Stomach (tissue), 9 donors: ENCODE data around the gene FBXL22. TPM values are rescaled to one million over a fixed set of nuclear protein-coding genes. Genes with fewer than 3 reads are reported as not detected.

Source experiments
- DNase-seq, 2 donors: peaks; one replicate each; pipeline versions ENCODE4 v3.0.0 to v3.0.0-alpha.2; 2013 to 2019
- H3K27ac ChIP-seq, 5 donors: fragments of 200-600 bp in 4 of 5; sonication (generic) in 4 of 5; one replicate each; pipeline ENCODE4 v1.5.1; 2013 to 2019; ENCODE audit warnings: mild to moderate bottlenecking in 1 of 5, moderate library complexity in 1 of 5
- H3K27me3 ChIP-seq, 3 donors: fragments of 200-600 bp; sonication (generic); one replicate each; pipeline ENCODE4 v1.5.1; 2017 to 2019; ENCODE audit warnings: mixed run types in 1 of 3
- H3K36me3 ChIP-seq, 4 donors: fragments of 200-600 bp; sonication (generic); 1 replicate in 3 of 4; 2 replicates in 1 of 4; pipeline ENCODE4 v1.5.1; 2016 to 2019
- H3K4me1 ChIP-seq, 4 donors: fragments of 200-600 bp; sonication (generic); one replicate each; pipeline ENCODE4 v1.5.1; 2016 to 2019
- H3K4me3 ChIP-seq, 4 donors: fragments of 200-600 bp; sonication (generic) in 3 of 4; one replicate each; pipeline ENCODE4 v1.5.1; 2016 to 2019; ENCODE audit warnings: mild to moderate bottlenecking in 1 of 4
- H3K9me3 ChIP-seq, 4 donors: fragments of 200-600 bp; sonication (generic); one replicate each; pipeline ENCODE4 v1.5.1; 2016 to 2019
- EP300 ChIP-seq: sonication (generic); formaldehyde crosslinking; IDR thresholded peaks from one replicate; pipeline ENCODE4 v1.6.1; 2017; ENCODE audit warnings: antibody characterized with exemption
- POLR2A ChIP-seq, 4 donors: fragments of 450-650 bp; IDR thresholded peaks; one replicate each; pipeline ENCODE4 v1.6.1; 2016; ENCODE audit warnings: antibody characterized with exemption in 4 of 4, control low read depth in 2 of 4, mild to moderate bottlenecking in 1 of 4, moderate library complexity in 1 of 4
- POLR2AphosphoS5 ChIP-seq, 3 donors: sonication (generic); formaldehyde crosslinking; IDR thresholded peaks; one replicate each; pipeline ENCODE4 v1.6.1; 2016; ENCODE audit warnings: antibody characterized with exemption in 3 of 3
- WGBS, 5 donors: extraction: QIAGEN DNeasy Blood & Tissue Kit in 3 of 5; methylation state at CpG; one replicate each; pipeline versions ENCODE4 v1.1.5 to v1.1.7; 2013 to 2018; 5-methylcytosine and 5-hydroxymethylcytosine counted together
- intact Hi-C: fragments of 100-400 bp; cut with DNase I; formaldehyde crosslinking; loops from one replicate; pipeline ENCODE4 v1.15.1; 2023; ENCODE audit warnings: low total_unique reads
- polyA plus RNA-seq, 3 donors: library from polyadenylated mRNA; stranded (reverse); fragments of 200-250 nt; gene quantifications; one replicate each; pipeline ENCODE4 v1.2.3, GENCODE V29; 2013
- total RNA-seq, 5 donors: library from RNA; depleted of rRNA; stranded (reverse); fragments of >200 nt; gene quantifications; one replicate each; pipeline versions ENCODE4 v1.1.0 to v1.2.3, GENCODE V29; 2014 to 2016
- TF ChIP-seq, protein P1 (sequence below), 7 experiments: fragments of 450-650 bp in 4 of 7; fragments of 200-600 bp in 3 of 7; sonication (generic) in 3 of 7; IDR thresholded peaks; one replicate each; pipeline ENCODE4 v1.5.1; 2016 to 2019; ENCODE audit warnings: antibody characterized with exemption in 7 of 7, control low read depth in 2 of 7, mild to moderate bottlenecking in 1 of 7
- donor health status: healthy with polysubstance abuse.
- donor health status: Bipolar disorder and iron deficiency.
- donor health status: healthy.

The FBXL22 gene
- total and polyA plus RNA-seq, 8 donors, result 1.5 to 34.4 (median 7.7) TPM; not detected in 1

DNA sequence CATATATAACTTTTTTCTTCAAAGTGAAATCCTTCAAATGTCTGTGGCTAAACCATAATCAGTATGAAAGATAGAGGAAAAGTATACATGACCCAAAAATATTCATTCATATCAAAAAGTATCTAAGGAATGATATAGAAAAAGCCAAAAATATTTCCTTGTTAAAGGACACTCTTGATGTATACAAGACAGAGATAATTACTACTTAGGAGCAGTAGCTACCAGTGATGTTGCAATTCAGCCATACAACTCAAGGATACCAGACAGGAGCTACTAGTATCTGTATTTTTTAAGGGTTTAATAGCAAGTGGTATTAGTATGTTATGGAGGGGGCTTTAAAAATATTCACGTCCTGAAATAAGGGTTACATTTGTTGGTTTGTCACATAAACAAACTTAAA lies 37.0 kb downstream of the FBXL22 start:
- Histone ChIP-seq H3K27ac (no peak overlapping the region), H3K9me3 (no peaks in the 10 kb centered on the region), H3K4me1 (no peaks in the 10 kb centered on the region), H3K4me3 (no peak overlapping the region), H3K27me3 (no peaks in the 10 kb centered on the region), H3K36me3 (peaks cover 66 to 100% (median 100%) of the 10 kb centered on the region in 4 donors)
- DNase-seq, result no peak
- no peak for TF ChIP-seq POLR2A (IDR thresholded peaks at IDR 0.05)
- no peak for TF ChIP-seq POLR2AphosphoS5 (IDR thresholded peaks at IDR 0.05)
- TF ChIP-seq, protein P1, sequence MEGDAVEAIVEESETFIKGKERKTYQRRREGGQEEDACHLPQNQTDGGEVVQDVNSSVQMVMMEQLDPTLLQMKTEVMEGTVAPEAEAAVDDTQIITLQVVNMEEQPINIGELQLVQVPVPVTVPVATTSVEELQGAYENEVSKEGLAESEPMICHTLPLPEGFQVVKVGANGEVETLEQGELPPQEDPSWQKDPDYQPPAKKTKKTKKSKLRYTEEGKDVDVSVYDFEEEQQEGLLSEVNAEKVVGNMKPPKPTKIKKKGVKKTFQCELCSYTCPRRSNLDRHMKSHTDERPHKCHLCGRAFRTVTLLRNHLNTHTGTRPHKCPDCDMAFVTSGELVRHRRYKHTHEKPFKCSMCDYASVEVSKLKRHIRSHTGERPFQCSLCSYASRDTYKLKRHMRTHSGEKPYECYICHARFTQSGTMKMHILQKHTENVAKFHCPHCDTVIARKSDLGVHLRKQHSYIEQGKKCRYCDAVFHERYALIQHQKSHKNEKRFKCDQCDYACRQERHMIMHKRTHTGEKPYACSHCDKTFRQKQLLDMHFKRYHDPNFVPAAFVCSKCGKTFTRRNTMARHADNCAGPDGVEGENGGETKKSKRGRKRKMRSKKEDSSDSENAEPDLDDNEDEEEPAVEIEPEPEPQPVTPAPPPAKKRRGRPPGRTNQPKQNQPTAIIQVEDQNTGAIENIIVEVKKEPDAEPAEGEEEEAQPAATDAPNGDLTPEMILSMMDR (IDR thresholded peaks at IDR 0.05), result no peak
- TF ChIP-seq EP300, result no peak
- 79 to 93% (median 90%) methylated on average over 1 of the region's 1 CpG for WGBS, 5 donors
- intact Hi-C loops, result no loop called here

DNA sequence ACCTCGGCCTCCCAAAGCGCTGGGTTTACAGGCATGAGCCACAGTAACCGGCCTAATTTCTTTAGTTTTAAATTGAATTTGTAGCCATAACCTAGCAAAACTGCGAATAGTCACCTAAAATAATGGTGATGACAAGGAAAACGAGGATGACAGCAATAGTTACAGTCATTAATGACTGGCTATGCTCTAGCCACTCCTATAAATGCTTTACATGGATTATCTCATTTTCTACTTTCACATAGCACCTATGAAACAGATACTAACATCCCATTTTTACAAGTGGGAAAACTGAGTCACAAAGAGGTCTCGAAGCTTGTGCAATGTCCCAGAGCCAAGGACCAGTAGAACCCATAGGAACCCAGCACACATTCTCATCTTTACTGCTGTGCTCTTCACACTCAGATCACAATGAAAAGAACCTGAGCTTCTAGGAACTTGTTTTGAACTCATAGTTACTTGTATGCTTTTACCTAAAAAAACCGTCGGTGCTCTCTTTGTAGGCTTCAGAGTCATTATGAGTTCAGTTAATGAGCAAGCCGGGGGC lies 39.4 kb downstream of the FBXL22 start:
- Histone ChIP-seq H3K9me3 (no peaks in the 10 kb centered on the region), H3K27ac (no peak overlapping the region), H3K4me3 (no peak overlapping the region), H3K27me3 (no peaks in the 10 kb centered on the region), H3K4me1 (no peaks in the 10 kb centered on the region), H3K36me3 (peaks cover 72 to 100% (median 100%) of the 10 kb centered on the region in 4 donors)
- no peak for TF ChIP-seq POLR2A (IDR thresholded peaks at IDR 0.05)
- TF ChIP-seq, protein P1 (IDR thresholded peaks at IDR 0.05), result no peak
- TF ChIP-seq EP300, result no peak
- TF ChIP-seq POLR2AphosphoS5 (IDR thresholded peaks at IDR 0.05), result no peak
- DNase-seq, result no peak
- 95 to 97% (median 97%) methylated on average over 9 of the region's 9 CpGs for WGBS, 5 donors
- intact Hi-C loops, result no loop called here

DNA sequence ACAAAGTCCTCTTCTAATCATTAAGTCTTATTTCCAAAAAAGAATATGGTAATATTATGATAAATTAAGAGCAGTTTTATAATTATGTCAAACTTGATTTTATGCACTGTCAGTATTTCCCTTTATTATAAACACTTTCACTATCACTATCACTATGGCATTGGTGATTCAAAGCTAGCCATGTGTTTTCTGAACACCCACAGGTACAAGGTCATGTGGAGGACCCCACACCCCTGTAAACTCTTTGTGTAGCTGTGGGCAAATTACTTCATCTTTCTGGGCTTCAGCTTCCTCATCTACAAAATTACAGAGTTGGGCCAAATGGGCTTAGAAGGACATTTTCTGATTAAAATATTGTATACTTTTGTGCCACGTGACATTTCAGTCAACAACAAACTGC lies 41.7 kb downstream of the FBXL22 start:
- Histone ChIP-seq H3K9me3 (no peaks in the 10 kb centered on the region), H3K4me1 (no peaks in the 10 kb centered on the region), H3K4me3 (no peak overlapping the region), H3K27ac (no peak overlapping the region), H3K27me3 (no peaks in the 10 kb centered on the region), H3K36me3 (peaks cover 58 to 100% (median 99%) of the 10 kb centered on the region in 4 donors)
- DNase-seq, result no peak
- TF ChIP-seq POLR2AphosphoS5 (IDR thresholded peaks at IDR 0.05) (no peak), POLR2A (IDR thresholded peaks at IDR 0.05) (no peak), EP300 (no peak)
- TF ChIP-seq, protein P1 (IDR thresholded peaks at IDR 0.05), result no peak
- WGBS, 5 donors, result 91 to 100% (median 91%) methylated on average over 1 of the region's 1 CpG
- intact Hi-C loops, result no loop called here

DNA sequence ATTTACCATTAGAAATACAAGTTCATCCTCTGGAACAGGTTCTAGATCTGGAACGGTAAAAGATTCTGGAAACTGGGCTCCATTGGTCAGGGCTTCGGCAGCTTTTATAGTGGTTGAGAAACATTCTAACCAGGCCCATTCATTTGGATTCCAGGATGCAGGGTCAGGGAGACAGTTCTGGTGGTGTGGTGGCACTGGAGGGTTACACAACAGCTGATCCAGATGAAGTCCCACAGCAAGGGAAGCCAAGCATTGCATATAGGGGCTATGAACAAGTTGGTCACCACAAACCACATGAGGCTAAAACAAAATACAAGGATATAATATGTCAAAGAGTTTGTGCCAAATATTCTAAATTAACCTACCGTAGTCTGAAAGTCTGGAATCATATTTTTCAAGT lies 43.0 kb downstream of the FBXL22 start:
- no peak overlapping the region for H3K4me3 ChIP-seq
- H3K36me3 ChIP-seq, result peaks cover 61 to 100% (median 99%) of the 10 kb centered on the region in 4 donors
- TF ChIP-seq, protein P1 (IDR thresholded peaks at IDR 0.05), result no peak
- TF ChIP-seq POLR2AphosphoS5 (IDR thresholded peaks at IDR 0.05) (no peak), POLR2A (IDR thresholded peaks at IDR 0.05) (no peak), EP300 (no peak)
- H3K9me3 ChIP-seq, result no peaks in the 10 kb centered on the region
- no peaks in the 10 kb centered on the region for H3K4me1 ChIP-seq
- no peaks in the 10 kb centered on the region for H3K27me3 ChIP-seq
- intact Hi-C loops, result no loop called here
- WGBS, 5 donors, result 96 to 98% (median 96%) methylated on average over 3 of the region's 3 CpGs
- no peak for DNase-seq
- H3K27ac ChIP-seq, result no peak overlapping the region

Other genes starting within 250 kb of the FBXL22 start
- 10 to 100 TPM in 3 of 5 donors, 1 to 10 TPM in 2; 1.8 to 58.8 (median 12.5) TPM for gene CA12, start 215.5 kb upstream of the FBXL22 start, total RNA-seq
- 10 to 100 TPM in 1 of 3 donors, 1 to 10 TPM in 1, under 1 TPM in 1; 0.46 to 22.8 (median 2.9) TPM for gene CA12, start 215.5 kb upstream of the FBXL22 start, polyA plus RNA-seq
- gene USP3, start 92.8 kb upstream of the FBXL22 start, total RNA-seq, result 100 to 1,000 TPM in 2 of 5 donors, 10 to 100 TPM in 3; 10.5 to 174 (median 68.7) TPM
- gene USP3, start 92.8 kb upstream of the FBXL22 start, polyA plus RNA-seq, result 10 to 100 TPM; 20.8 to 27.3 (median 25.7) TPM
- gene HERC1, start 236.6 kb downstream of the FBXL22 start, total RNA-seq, result 100 to 1,000 TPM in 4 of 5 donors, 10 to 100 TPM in 1; 36.5 to 649 (median 168) TPM
- 10 to 100 TPM; 14.3 to 20.0 (median 18.3) TPM for gene HERC1, start 236.6 kb downstream of the FBXL22 start, polyA plus RNA-seq